ENCODE measurements around the gene MIDN.
"Not testable (repeated sequence)": the region's sequence is repeated elsewhere in the genome, so short reads cannot be mapped to it uniquely, and the experiment has no call there.

MIDN gene

DNA sequence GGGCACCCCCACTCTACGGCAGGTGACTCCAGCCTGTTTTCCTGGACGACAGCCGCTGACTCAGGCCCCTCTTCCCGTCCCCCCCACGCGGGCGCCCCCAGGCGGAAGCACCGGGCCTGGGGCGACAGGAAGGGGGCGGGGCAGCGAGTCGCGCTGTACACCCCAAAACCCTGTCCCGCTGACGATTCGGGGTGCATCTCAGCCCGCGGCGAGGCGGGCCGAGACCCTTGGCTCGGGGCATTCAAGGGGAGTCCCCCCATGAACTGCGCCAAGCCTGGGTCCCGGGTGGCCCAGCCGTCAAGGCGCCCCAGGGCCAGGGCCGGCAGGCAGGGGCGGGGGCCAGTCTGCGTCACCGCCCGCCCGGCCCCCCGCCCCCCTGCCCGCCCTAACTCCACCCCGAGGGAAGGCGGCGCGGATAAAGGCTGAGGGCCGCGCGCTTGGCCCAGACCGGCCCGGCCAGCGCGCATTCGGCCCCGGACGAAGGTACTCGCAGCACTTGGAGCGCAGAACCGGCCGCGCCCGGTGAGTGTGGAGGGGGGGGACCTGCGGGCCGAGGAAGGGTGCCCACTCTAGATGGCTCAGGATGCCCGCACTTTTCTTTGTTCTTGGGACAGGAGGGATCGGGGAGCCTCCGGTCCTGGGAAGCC lies at the start of gene MIDN:
TSS of gene MIDN (plus strand) at position 445 of the 647 bp plus-strand sequence. CDS start 1,714 bp downstream, outside the sequence.
- DNase-seq: peak in 2 of 4 experiments; percentile 35 to 68

GRCh38 chr19:1199531-1199930 lies 48.9 kb upstream of the MIDN start:
- no peak for DNase-seq

DNA sequence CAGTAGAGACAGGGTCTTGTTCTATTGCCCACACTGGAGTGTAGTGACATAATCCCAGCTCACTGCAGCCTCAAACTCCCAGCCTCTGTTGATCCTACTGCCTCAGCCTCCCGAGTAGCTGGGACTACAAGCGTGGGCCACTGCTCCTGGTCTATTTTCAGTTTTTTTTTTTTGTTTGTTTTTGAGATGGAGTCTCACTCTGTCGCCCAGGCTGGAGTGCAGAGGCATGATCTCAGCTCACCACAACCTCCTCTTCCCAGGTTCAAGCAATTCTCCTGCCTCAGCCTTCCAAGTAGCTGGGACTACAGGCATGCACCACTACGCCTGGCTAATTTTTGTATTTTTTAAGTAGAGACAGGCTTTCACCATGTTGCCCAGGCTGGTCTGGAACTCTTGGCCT lies 47.8 kb upstream of the MIDN start:
- DNase-seq: not testable (repeated sequence)

DNA sequence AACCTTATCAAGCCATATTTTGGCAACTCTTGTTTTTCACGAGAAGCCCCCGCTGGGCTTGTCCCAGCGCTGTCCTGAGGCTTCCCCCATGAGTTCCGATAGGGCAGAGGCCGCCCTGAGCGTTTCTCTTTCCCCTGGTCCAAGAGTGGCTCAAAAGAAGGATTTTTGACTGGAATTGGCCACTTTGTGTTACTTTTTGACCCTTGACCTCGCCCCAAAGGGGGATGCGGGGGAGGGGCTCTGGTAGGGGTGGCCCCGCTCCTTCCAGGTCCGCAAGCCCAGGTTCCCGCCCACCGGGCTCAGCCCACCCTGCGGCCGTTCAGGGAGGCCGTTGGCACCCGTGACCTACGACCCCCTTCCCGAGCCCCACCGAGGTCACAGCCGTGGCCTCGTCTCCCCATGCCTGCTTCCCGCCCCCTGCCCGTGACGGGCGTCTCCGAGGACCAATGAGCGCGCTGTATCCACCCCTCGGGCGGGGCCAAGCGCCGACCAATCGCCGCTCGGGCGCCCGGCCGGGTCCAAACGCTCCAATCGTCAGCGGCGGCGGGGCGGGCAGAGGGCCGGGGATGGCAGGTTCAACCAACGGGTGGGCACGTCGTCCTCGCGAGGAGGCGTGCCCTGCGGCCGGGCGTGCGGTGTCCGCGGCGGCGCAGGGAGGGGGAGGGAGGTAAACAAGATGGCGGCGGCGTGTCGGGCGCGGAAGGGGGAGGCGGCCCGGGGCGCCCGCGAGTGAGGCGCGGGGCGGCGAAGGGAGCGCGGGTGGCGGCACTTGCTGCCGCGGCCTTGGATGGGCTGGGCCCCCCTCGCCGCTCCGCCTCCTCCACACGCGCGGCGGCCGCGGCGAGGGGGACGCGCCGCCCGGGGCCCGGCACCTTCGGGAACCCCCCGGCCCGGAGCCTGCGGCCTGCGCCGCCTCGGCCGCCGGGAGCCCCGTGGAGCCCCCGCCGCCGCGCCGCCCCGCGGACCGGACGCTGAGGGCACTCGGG lies 43.0 kb upstream of the MIDN start, which contains the start of gene STK11:
TSS of gene STK11 (plus strand) at position 665 of the 986 bp plus-strand sequence. CDS start 1,136 bp downstream, outside the sequence.
- peak; percentile 98 to 100 (median 99) for DNase-seq

GRCh38 chr19:1206150-1206863 lies 42.1 kb upstream of the MIDN start:
- no peak for DNase-seq

DNA sequence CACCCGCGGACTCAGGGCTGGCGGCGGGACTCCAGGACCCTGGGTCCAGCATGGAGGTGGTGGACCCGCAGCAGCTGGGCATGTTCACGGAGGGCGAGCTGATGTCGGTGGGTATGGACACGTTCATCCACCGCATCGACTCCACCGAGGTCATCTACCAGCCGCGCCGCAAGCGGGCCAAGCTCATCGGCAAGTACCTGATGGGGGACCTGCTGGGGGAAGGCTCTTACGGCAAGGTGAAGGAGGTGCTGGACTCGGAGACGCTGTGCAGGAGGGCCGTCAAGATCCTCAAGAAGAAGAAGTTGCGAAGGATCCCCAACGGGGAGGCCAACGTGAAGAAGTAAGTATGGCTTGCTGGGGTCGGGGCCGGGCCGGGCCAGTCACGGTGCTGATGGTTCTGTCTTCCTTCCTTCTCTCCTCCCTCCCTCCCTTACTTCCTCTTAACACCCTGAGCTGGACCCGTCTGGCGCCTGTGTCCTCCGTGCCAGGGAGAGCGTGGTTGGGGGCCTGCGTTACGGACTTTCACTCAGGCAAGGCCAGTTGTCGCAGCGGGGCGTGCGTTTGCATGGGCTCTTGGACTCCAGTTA lies 41.4 kb upstream of the MIDN start:
- DNase-seq: peak in 2 of 4 experiments; percentile 22 to 28

DNA sequence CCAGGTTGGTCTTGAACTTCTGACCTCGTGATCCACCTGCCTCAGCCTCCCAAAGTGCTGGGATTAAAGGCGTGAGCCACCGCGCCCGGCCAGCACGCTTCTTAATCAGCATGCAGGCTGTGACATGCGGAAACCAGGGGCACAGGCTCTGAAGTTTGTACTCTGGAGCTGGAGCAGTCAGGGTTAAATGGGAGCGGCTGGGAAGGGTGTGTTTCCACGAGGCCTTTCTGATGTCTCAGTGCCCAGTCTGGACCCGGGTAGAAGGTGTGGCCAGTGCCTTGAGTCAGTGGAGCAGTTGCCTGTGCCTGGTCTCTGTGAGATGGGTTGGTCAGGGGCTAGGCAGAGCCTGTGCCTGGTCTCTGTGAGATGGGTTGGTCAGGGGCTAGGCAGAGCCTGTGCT lies 39.6 kb upstream of the MIDN start:
- not testable (repeated sequence) for DNase-seq

DNA sequence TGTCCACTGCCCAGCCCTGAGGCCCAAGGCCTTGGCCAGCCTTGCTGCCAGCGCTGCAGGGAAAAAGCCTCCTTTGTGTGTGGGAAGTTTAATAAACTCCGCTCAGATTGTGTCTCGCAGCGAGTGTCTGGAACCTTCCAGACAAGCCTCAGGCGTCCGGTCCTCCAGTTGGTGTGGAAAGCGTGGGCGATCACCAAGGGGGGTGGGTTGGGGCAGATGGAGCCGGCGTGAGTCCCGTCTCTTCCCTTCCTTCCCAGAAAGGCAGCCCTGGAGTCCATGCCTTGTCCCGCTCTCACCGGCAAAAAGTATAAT lies 38.2 kb upstream of the MIDN start:
- DNase-seq: no peak

DNA sequence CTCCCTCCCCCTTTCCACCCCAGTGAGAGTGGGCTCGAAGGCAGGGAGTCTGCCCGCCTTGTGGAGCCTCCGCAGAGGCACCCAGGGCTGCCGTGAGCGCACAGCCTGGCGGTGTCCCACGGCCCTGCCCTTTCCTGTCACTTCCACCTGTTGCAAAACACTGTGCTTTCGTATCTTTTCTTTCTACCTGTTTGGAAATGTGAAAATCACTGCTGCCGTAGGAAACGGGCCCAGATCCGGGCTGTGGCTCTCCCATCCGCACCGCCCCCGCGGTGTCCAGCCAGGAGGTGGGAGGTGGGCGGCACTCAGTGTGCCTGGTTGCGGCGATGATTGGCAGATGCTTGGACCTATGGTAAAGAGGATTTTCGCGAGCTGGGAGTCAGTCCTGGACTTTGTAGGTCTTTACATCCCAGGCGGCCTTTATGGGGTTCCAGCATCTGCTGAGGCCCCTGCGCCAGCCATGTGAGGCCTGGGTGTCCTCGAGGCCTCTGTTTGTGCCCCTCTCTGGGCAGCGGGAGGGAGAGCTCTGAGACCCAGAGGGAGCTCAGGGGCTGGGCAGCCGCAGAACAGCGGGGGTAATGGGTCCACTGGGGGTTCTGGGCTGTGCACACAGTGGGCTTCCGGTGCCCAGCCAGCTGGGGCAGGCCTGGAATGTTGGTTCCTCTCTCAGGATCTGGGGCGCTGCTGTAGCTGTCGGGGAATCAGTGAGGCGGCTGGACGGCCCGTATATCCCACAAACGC lies 36.7 kb upstream of the MIDN start:
- DNase-seq: no peak

DNA sequence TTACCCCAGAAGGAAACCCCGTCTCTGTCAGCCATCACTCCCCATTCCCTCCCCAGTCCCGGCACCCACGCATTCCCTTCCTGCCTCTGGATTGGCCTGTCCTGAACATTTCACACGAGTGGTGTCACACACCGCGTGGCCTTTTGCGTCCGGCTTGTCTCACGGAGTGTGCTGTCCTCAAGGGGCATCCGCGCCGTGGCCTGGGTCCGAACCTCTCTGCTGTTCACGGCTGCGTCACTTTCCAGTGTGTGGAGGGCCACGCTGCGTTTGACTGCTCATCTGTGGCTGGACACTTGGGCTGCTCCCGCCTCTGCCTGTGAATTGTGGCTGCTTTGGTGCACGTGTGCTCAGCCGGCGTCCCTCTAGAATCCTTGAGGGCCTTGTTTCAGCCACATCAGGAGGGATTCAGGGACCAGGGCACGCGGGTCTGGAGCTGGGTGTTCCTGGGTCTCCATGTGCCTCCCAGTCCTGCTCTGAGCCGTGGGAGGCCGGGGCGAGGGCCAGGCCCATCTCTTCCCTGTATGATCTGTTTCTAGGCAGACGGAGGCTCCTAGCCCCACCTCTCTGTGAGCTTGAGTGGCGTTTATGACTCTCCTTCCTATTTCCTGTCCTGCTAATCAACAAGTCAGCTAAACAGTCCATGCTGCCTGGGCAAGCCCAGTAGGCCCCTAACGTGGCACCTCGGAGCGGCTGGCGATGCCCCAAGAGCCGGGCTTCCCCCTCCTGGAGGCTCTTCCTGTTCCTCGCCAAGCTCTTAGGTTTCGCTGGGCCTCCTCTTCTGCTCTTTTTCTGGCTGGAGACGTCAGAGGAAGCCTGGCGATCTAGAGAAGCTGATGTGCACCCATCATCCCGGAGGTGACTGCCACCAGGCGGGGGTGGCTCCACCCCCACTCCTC lies 34.7 kb upstream of the MIDN start:
- DNase-seq: no peak

DNA sequence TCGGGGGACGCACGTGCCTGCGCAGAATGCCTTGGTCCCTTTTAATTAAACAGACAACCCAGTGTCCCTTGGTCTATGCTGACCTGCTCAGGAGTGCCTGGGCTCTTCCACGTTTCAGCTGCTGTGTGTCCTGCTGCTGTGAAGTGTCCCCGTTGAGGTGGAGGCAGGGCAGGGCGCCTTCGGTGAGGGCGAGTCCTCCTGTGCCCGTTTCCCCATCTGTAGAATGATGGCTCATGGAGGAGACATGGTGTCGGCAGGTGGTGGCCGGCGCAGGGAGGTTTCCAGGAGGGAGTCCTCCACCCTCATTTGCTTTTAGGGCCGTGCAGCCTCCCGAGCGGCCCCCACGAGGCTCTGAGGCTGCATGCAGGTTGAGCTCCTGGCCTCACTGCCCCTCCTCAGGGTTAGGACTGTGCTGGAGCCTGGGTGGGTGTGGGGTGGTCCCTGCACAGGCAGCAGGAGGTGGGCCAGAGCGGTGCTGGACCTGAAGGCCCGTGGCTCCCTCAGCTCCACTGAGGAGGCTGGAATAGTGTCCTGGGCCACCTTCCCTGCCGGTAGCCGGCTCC lies 34.0 kb upstream of the MIDN start:
- no peak for DNase-seq

GRCh38 chr19:1214862-1215731 lies 33.3 kb upstream of the MIDN start:
- DNase-seq: no peak

- no peak for DNase-seq
These were observed 31.6 kb upstream of the MIDN start for GRCh38 chr19:1216756-1217155.

- DNase-seq: no peak
These were observed 31.0 kb upstream of the MIDN start for GRCh38 chr19:1217366-1217765.

DNA sequence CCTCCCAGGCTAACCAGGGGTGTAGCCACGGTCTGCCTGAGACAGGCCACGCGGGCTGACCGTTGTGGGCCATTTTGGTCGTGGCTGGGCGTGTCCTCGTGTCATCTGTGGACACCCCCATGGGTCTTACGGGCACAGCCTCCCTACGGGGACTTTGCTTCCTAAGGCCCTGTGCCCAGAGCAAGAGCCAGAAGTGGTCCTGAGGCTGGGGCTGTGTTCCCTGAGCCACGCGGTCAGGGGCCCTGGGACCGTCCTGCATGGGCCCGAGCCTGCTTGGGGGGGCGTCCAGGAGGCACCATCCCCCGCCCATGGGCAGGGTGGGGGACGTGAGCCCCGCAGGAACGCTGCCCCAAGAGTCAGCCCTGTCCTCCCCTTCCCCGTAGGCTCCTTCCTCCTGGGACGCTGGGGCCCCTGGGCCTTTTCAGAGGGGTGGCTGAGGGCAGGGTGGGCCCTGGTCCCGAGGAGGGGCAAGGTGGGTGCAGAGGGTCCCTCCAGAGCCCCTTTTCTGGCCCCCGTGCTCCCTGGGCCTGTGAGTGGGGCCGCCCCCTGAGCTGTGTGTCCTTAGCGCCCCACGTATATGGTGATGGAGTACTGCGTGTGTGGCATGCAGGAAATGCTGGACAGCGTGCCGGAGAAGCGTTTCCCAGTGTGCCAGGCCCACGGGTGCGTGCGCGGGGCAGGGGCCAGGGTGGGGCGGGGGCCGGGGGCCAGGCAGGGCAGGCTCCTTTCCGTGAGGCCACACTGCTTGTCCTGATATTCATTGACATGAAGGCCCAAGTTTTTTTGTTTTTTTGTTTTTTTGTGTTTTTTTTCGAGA lies 29.4 kb upstream of the MIDN start:
- DNase-seq: no peak

DNA sequence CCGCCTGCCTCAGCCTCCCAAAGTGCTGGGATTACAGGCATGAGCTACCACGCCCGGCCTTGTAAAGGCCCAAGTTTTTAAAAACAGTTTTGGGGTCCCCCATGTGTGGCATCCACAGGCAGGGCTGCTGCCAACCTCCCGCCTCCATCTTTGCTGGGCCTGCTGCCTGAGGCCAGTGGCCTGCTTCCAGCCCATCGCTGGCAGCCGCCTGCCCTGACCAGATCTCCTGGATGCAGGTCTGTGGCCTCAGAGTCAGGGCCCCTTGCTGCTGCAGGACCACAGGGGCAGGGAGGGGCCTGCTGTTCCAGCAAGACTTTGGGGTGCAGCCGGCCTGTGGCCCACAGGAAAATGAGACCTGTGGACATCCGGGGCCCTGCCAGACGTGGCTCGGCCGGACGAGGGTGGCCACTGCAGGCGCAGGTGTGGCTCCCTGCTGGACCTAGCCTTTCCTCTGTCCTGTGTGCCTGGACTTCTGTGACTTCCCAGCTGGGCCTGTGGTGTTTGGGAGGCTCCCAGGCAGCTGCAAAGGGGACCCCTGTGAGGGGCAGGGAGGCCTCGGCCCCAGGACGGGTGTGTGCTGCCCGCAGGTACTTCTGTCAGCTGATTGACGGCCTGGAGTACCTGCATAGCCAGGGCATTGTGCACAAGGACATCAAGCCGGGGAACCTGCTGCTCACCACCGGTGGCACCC lies 28.5 kb upstream of the MIDN start:
- DNase-seq: no peak

- DNase-seq: no peak
These were observed 27.9 kb upstream of the MIDN start for GRCh38 chr19:1220477-1220930.

Data from activated naive CD4-positive, alpha-beta T cell (primary cell).